B cell (primary cell): Measurements from ENCODE around the gene NFE2L1.

Experiments used
- CTCF ChIP-seq: fragments of 200-600 bp; IDR thresholded peaks from one replicate; pipeline ENCODE4 v1.8.0; 2022; ENCODE audit warnings: antibody characterized with exemption, mild to moderate bottlenecking
- EZH2 ChIP-seq: IDR thresholded peaks from 2 replicates; pipeline ENCODE4 v1.6.1; 2012; ENCODE audit warnings: borderline replicate concordance, low read depth, mild to moderate bottlenecking, moderate library complexity, low read length; ENCODE audit not compliant: insufficient read depth, poor library complexity, severe bottlenecking

GRCh38 chr17:48023400-48024148 is 24.6 kb upstream of the NFE2L1 start:
- TF ChIP-seq CTCF (peak; percentile 13), EZH2 (no peak)
